Placental epithelial cell (primary cell): ENCODE results near the gene MROH8. TPM values are rescaled to one million over a fixed set of nuclear protein-coding genes. Genes with fewer than 3 reads are reported as not detected.

ENCODE experiments used
- total RNA-seq: library from RNA; depleted of rRNA; stranded (reverse); fragments of >200 nt; gene quantifications from 2 replicates; pipeline ENCODE4 v1.2.3, GENCODE V29; 2012

MROH8 gene
- total RNA-seq, result 3.1 and 5.3 TPM in 2 replicates

DNA sequence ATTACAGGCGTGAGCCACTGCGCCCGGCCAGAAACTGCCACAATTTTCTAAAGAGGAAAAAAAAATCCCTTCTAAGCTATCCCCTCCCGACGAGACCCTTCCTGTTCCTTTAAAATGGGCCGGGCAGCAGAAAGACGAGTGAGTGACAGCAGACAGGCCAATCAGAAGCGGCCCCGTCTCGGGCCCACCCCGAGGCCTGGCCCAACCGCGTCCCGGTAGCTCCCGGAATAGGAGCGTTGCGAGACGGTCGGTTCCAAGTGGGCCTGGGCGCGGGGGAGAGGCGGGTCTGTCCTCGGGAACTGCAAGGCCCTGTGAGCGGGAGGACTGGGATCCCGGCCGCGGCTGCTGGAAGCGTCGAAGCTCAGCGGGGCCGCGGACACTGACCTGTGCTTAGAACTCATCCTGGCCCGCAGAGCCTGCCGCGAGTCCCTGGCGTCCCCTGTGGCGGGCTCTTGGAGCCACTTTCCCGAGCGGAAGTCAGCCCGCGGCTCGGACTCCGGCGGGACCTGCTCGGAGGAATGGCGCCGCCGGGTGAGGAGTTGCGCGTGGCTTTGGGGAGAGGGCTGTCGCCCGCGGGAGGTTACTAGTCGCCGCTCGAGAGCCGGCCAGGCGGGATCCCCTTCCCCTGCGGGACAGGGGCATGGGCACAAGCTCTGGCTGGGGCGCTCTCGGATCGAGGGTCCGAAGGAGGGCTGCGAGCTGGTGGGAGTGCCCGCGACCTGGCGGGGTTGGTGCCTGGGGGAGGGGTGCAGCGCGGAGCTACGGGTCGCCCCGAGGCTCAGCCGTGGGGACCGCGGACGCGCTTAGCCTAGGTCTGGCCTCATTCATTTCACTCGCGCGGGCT, at the start of gene MROH8, which contains the start of gene RPN2:
Gene MROH8, minus strand, starts transcription at position 710 of the 844 bp plus-strand sequence.
Gene RPN2, plus strand, starts transcription at position 492 of the 844 bp plus-strand sequence. Its CDS starts 27 bp downstream, at position 519.

DNA sequence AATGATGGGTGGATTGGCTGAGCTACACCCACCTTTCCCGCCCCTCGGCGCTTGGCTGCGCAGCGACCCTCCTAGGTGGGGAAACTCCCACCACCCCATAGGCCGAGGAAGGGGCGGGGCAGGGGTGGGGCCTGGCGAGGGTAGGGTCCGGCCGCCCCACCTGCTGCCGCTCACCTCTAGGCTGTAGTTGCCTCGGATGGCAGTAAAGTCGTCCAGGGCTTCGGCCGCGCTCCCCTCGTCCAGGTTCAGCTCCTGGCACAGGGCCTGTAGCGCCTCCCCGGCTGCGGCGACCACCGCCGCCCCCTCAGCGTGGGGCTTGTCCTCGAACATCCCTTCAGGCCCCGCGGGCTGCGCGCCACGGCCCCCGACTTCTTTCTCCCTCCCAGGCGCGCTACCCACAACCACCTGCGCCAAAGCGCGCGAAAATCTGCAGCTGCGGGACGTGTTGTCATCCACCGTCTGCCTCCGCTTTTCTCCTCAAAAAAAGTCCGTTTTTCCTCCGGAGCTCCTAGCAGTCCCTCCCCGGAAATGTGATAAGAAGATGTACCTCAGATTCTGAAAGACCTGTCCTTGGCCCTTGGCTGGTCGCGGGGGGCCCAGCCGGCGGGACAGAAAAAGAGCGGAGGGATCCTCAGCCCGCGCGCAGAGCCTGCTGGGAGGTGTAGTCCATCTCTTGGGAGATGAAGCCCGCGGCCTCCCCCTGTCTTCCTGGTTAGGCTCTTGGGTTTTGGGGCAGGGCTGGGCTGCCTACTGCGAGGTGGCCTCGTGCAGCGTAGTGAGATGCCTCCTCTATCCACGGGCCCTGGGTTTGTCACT, 83.5 kb downstream of the MROH8 start, which contains the start of gene RBL1:
Gene RBL1, minus strand, starts transcription at position 399 of the 816 bp plus-strand sequence. Its CDS starts 69 bp downstream, at position 330.

Other genes starting within 250 kb of the MROH8 start
- 1.2 and 3.9 TPM in 2 replicates for gene SAMHD1, start 227.8 kb downstream of the MROH8 start, total RNA-seq
- gene RBL1, start 83.6 kb downstream of the MROH8 start, total RNA-seq, result 4.3 and 6.1 TPM in 2 replicates
- 231 and 359 TPM in 2 replicates for gene RPN2, start 218 bp downstream of the MROH8 start, total RNA-seq
- gene GHRH, start 82.3 kb upstream of the MROH8 start, total RNA-seq, result not detected in 2 replicates
- 25.2 and 26.3 TPM in 2 replicates for gene MANBAL, start 110.1 kb upstream of the MROH8 start, total RNA-seq
- gene SRC, start 166.6 kb upstream of the MROH8 start, total RNA-seq, result 275 and 305 TPM in 2 replicates